Measurements from ENCODE around the gene ELOVL1.
"Not testable (repeated sequence)": the region's sequence is repeated elsewhere in the genome, so short reads cannot be mapped to it uniquely, and the experiment has no call there.

Gene ELOVL1

DNA sequence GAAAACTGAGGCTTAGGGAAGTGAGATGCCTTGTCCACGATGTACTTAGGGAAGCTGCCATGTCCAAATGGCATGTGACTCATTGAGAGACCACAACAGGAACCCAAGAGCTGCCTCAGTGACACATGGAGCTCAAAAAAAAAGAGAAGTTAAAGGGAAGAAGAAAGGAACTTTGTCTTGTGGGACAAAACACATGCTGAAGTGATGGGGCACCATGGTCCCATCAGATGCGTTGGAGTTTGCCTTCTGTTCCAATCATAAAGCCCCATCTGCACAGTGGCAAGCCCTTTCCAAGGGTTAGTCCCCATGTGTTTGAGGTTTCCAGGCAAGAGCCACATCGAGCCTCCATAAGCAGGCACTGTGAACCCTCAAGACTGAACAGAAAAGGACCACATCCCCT is 13.8 kb upstream of the ELOVL1 start:
- no peak for DNase-seq (ENCODE audit: low read depth)

DNA sequence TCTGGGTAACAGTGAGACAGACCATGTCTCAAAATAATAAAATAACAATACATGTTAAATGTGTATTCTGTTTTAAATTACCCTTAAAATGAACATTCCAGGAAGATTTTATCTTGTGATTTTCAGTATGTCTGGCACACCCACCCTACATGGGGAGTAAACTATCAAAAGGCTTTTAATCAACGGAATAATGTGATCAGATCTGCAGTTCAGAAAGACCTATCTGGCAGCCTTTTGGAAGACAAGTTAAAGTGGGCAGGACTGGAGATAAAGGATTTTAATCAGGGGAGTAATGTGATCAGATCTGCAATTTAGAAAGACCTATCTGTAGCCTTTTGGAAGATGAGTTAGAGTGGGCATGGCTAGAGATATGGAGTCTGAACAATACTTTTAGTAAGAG is 11.7 kb upstream of the ELOVL1 start:
- DNase-seq (ENCODE audit: low read depth) = no peak

DNA sequence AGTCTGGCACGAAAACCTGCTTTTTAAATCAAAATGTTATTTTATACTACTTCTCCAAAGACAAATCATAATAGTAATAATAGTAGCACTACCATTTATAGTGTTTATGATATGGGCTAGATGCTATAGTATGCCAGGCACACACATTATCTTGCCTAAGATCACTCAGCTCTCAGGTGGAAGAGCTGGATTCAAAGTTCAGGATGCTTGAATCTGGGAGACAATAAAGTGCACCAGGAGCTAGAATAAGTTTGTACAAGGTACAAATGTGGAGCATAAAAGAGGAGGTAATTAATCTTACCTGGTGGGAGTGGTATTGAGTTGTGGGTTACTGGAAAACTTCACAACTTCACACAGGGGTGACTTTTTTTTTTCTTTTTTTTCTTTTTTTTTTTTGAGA is 10.0 kb upstream of the ELOVL1 start:
- no peak for DNase-seq (ENCODE audit: low read depth)

DNA sequence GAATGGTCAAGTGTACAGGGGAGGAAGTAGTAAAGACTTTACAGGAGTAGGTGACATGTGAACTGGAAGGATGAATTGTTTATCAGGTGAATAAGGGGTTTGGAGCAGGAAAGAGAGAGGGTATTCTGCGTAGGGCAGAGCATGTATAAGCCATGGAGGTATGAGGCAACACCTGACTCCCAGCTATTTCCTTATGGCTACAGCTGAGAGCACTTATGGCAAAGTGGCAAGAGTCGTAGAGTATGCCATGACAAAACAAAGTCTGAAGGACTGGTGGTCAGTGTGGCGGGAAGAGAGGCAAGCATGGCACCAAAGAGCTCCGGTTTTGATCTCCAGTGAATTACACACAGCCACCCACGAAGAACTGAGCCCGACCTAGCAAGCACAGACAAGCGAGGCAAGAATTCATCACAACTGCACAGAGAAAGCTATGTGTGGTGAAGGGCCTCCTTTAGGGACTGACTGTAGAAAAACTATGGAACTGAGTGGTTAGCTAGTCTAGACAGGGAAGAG is 9.0 kb upstream of the ELOVL1 start:
- DNase-seq (ENCODE audit: low read depth) = no peak

DNA sequence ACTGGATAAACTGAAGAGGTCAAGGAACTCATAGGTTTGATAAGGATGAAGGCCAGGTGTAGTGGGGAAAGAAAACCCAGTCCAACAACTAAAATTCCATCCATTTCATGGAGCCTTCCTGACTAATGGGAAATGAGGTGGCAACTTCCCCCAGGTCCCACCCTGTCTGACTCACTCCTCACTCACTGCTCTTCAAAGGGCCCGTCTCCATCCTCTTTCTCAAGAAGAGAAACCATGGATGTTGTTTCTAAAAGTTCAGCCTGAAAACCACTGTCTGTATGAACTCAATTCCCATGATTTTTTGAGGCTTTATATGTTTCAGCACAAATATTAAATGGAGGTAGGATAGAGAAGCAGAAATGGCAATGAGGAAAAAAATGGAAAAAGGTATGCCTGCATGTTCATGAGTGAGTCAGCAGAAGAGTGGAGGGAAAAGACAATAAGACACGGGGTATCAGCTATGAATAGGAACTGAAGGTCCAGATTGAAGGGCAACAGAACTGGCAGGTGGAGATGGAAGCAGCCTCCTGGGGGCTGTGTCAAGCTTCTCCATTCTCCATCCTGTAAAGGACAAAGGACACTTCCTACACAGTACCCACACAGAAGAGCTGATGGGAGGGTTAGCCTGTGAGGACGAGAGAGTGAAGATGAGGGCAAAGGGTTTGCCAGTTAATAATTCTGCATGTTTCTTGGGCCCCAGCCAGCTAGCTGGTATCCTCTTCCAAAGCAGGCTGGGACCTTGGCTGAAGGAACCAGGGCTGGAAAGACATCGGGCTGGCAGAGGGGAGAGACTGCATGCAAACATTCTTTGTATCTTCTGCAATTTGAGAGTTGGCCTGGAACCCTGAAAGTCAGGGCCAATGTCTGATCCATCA is 5.5 kb upstream of the ELOVL1 start:
- peak; percentile 95 for DNase-seq (ENCODE audit: low read depth)

DNA sequence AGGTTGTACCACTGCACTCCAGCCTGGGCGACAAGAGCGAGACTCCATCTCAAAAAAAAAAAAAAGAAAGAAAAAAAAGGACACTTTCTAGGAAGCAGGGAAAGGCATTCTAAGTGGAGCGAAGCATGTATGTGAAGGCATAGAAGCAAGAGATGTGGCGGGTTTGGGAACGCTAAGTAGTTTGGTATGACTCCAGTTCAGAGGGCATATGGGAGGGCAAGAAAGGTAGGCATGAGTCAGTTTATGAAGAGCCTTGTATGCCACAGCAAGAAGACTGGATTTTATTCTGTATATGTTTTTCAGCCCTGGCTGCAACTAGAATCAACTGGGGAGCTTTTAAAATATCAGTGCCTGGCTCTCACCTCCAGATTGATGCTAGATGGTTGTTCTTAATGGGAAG is 4.4 kb upstream of the ELOVL1 start:
- peak; percentile 76 for DNase-seq (ENCODE audit: low read depth)

DNA sequence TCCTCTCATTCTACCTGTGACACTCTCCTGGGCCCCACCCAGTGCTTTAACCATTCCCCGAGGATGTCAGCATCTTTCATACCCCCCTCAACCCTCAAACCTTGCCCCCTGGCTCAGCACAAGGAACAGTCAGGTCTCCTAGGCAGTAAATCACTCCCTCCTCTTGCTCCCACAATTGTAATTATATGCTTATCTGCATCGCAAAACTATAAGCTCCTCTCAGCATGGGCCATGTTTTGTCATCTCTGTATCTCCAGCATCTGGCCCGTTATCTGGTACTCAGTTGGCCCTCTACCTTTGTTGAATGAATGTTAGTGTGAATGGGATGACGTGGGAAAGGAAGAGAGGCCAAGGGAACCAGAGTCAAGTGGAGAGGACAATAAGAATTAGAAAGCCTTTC is 2.8 kb upstream of the ELOVL1 start:
- DNase-seq (ENCODE audit: low read depth) = no peak

DNA sequence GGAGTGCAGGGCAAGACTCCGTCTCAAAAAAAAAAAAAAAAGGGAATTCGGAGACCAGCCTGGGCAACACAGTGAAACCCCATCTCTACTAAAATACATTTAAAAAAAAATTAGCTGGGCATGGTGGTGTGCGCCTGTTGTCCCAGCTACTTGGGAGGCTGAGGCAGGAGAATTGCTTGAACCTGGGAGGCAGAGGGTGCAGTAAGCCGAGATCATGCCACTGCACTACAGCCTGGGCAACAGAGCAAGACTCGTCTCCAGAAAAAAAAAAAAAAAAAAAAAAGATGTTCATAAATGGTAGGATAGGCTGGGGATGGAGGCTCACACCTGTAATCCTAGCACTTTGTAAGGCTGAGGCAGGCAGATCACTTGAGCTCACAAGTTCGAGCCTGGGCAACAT is 2.0 kb upstream of the ELOVL1 start:
- not testable (repeated sequence) for DNase-seq (ENCODE audit: low read depth)

DNA sequence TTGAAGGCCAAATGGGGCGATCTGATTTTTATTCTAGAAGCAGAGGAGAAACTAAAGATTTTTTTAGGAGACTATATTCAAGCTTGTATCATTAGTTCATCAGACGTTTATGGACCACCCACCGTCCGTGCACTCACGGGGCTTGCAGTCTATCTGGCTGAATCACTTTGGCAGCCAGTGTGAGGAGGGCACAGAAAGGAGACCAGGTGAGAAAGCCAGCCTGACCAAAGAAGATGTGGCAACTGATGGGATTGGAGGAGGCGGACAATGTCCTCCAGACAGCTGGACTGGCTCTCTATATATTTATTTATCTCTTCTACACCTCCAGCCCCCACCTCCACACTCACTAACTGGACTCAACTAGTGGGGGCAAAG is 822 bp upstream of the ELOVL1 start:
- DNase-seq (ENCODE audit: low read depth) = no peak

DNA sequence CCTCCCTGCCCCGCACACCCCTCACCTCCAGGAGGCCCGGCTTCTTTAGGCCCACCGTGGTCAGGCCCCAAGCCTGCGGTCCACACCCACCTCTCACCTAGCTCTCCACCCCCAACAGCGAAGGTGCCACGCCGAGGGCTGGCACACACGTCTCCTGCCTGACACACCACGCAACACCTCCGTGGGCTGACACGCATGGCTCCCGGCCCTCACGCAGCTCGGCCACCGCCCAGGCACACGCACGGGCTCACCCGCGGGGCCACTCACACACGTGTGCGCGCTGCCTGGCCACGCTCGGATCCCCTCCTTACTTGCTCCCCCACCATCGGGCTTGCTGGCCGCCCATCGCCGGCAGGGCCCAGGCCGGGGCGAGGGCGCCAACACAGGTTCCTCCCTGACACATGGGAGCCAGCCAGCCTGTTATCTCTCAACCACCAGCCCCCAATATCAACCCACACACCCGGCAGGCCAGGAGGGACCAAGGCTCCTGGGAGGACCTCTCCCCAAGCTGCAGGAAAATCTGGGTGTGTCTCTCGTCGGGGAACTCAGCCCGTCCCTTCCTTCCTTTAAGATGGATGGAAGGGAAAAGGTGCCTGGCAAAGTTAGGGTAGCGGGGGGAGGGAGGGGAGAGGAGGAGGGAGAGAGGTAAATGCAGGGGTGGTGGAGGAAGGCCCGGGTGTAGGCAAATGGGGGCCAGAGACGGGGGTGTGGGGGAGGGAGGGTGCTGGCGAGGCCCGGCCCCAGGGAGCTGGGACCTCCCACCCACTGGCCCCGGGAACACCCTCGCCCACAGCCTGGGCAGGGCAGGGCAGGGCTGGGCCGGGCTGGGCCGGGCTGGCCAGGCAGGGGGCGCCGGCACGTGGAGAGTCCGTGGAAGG is 546 bp downstream of the ELOVL1 start:
- no peak for DNase-seq (ENCODE audit: low read depth)

DNA sequence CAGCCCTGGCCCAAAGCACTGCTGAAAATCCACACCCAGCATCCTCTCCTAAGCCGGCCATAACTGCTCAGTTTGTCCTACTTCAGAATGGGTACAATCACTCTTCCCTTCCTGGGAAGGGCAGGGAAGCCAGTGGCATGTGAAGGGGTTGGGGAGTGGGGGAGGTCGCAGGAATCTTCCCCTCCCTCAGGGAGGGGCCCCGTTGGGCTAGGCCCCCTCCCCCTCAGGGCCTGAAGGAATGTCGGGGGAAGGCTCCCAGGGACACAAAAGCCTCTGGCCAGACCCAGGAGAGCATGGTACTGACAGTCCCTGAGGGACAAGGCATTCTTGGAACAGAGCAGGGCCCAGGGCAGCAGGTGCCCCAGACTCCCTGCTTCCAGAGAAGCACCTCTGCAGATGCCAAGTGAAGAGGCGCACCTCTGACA is 1.2 kb downstream of the ELOVL1 start:
- DNase-seq (ENCODE audit: low read depth) = peak; percentile 25

DNA sequence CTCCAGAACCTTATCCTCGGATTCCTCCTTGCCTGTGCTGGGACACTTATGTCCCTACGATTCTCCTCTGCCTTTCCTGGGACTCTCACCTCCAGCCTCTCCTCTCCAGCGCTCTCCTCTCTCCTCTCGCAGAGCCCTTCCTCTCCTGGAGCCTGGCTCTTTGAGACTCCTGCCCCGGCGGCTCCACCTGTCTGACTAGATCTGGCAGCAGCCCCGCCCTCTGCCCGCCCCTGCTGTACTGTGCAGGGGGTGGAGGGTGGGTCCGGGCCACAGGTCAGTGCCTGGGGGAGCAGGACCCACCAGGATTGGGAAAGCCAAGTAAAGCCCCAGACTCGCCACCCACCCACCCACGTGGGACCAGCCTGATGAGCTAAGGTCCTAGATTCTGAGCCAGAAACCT is 1.6 kb downstream of the ELOVL1 start:
- DNase-seq (ENCODE audit: low read depth) = no peak

DNA sequence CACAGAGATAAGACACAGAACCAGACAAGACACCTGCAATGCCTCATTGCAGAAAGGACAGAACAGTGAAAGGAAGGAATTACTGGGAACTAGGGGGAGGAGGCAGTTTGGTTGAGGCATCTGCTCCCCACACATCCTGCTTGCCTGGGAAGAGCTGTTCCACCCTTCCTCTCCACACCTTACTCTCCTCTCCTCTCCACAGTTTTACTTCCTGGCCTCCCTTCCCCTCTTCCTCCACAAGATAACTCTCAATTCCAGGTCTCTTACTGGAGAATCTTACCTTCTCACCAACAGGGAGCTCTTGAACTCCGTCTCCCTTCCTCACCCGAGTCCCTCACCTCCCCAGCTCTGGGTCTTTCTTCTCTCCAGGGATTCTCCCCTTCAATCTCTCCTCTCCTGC is 2.1 kb downstream of the ELOVL1 start:
- DNase-seq (ENCODE audit: low read depth) = no peak

DNA sequence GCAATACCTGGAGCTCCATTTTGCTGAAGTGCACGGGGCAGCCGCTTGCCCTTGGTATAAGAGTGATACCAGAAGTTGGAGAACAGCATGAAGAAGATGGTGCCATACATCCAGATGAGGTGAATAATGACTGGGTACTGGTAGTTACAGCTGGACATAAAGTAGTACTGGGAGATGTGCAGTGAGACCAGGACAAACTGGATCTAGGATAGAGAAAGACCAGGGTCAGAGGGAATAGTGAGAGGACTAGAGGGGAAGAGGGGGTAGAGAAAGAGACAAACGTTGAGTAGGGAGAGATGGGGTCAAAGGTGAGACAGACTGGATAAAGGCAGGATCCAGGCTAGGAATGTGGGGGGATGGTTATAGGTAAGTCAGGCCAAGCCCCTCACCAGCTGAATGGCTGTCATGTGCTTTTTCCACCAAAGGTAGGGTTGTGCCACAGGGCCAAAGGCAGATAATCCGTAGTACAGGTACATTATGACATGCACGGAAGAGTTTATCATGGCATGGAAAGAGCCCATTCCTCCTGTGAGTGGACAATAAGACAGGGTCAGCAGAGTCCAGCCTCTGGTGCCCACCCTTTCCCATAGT is 3.8 kb downstream of the ELOVL1 start:
- no peak for DNase-seq (ENCODE audit: low read depth)

DNA sequence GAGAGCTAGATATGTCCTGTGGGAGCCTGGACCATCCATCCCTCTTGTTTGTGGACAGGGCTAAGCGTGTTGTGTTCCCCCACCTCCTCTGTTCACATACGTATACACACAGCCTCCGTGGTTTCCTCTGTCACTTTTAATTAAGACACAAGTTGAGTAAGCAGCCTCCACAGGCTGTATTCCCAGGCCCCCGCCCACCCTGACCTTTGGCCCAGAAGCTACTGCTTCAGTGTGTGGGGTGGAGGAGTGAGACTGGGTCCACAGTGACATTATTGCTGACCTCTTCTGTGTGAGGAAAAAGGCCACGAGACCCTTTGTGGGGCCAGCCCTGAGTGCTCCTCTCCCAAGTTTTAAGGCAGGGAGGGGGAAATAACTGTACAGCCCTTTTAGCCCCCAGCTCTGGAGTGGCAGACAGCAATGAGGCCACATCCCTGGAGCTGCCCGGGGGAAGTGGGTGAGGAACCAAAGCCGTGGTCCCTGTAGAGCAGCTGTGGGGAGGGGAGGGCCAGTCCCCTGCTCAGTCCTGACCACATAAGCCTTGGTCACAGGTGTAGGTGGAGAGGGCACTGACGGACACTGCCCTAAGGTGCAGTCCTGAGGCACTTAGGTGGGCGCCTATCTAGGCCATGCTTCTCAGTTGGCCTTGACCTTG is 4.4 kb downstream of the ELOVL1 start:
- DNase-seq (ENCODE audit: low read depth) = peak; percentile 54

DNA sequence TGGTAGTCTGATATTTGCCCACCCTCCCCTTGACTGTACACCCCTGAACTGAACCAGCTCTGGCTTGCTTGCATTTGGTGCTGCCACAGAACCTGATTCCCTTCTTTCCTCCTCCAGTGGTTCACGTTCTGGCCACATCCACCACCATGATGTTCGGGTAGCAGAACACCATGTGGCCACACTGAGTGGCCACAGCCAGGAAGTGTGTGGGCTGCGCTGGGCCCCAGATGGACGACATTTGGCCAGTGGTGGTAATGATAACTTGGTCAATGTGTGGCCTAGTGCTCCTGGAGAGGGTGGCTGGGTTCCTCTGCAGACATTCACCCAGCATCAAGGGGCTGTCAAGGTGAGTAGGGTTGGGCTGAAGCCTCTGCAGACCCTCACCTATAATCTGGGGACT is 7.2 kb downstream of the ELOVL1 start:
- DNase-seq (ENCODE audit: low read depth) = no peak

DNA sequence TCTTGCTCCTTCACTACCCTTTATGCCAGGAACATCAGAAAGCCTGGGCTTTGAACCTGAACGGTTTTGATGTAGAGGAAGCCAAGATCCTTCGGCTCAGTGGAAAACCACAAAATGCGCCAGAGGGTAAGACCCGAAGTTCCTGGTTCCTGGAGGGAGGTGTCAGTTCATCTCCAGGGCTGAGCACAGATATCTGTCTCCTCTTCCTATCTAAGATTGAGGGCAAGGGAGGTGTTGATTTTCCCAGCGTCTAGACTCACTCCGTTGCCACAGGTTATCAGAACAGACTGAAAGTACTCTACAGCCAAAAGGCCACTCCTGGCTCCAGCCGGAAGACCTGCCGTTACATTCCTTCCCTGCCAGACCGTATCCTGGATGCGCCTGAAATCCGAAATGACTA is 8.1 kb downstream of the ELOVL1 start:
- peak; percentile 42 for DNase-seq (ENCODE audit: low read depth)

DNA sequence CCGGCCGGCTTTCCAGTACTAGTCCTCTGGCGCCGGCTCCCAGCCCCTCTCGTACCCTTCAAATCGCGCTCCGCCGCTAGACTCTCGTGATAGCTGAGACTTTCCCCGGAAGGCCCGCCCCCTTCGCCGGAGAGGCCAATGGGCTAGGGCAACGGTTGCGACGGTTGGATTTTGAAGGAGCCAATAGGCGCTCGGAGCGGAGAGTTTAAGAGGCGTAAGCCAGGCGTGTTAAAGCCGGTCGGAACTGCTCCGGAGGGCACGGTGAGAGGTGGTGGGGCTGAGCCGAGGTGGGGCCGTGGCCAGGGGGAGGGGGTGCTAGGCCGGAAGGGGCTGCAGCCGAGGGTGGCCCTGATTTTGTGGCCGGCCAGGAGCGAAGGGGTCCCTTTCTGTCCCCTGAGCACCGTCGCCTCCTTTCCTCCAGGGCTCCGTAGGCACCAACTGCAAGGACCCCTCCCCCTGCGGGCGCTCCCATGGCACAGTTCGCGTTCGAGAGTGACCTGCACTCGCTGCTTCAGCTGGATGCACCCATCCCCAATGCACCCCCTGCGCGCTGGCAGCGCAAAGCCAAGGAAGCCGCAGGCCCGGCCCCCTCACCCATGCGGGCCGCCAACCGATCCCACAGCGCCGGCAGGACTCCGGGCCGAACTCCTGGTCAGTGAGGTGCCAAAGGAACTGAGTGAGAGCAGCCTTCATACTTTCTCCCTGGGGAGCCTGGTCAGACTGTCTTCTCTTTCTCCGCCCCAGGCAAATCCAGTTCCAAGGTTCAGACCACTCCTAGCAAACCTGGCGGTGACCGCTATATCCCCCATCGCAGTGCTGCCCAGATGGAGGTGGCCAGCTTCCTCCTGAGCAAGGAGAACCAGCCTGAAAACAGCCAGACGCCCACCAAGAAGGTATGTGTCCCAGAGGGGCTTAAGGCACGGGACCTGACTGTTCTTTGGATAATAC is 8.8 kb downstream of the ELOVL1 start, which contains the start of gene CDC20:
TSS of gene CDC20 (plus strand) at position 236 of the 948 bp plus-strand sequence. CDS start at position 471, 235 bp downstream.
- peak; percentile 100 for DNase-seq (ENCODE audit: low read depth)

DNA sequence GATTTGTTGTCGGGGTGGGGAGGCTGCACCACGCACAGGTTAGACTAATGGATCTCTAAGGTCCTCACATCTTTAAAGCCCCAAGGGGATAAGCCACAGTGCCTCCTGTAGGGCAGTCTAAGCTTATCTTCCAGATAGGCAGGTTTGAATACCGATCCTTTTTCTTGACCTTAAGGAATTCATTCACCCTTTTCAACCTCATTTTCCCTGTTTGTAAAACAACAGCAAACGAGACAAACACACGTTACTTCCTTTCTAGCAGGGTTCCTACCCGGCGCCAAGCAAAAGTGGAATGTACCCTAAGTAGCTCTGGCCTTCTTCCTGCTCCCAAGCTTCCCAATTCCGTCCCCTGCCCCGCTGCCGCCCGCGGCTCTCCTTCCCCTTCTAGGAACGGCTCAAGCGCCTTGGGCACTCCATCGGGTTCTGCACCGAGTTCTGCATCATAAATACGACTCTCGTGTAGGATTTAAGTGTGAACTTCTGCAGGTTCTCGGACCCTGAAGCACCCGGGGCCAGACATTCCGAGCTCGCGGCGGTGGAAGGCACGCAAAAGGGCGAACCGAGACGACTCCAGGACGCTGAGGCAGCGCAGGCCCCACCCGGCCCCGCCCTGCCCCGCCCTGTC is 9.6 kb downstream of the ELOVL1 start:
- peak; percentile 73 for DNase-seq (ENCODE audit: low read depth)

DNA sequence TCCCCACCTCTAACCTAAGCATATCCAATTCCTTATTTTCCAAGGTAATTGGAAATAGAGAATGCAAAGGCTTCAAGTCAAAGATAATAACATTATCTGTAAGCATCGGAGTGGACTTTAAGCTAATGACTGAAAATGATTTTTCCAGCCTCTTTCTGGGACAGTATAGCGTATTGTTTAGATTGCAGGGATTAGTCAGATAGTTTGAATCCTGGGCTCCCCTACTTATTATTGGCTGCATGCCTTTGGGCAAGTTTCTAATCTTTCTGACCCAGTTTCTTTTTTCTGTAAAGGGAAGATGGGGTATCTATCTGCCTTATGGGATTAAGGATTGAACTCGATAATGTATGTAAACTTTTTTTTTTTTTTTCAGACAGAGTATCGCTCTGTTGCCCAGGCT is 10.6 kb downstream of the ELOVL1 start:
- DNase-seq (ENCODE audit: low read depth) = peak; percentile 51

All from ELR (cell line).